ENCODE measurements around the gene CFAP46.

CFAP46 gene

GRCh38 chr10:132942101-132943057 is at the start of gene CFAP46:
CFAP46 (minus strand) TSS chr10:132942570; CDS start chr10:132942484, 86 bp downstream.
- peak; percentile 38 for DNase-seq

GRCh38 chr10:132991706-132992432 is 49.5 kb upstream of the CFAP46 start:
- no peak for DNase-seq

- no peak for DNase-seq
Observed at GRCh38 chr10:132990684-132991545, 48.5 kb upstream of the CFAP46 start.

- peak; percentile 7 for DNase-seq
Observed at GRCh38 chr10:132989476-132990415, 47.4 kb upstream of the CFAP46 start.

- peak; percentile 10 for DNase-seq
Observed at GRCh38 chr10:132988988-132989387, 46.6 kb upstream of the CFAP46 start.

- no peak for DNase-seq
Observed at GRCh38 chr10:132987671-132988571, 45.6 kb upstream of the CFAP46 start.

GRCh38 chr10:132986978-132987377 is 44.6 kb upstream of the CFAP46 start:
- DNase-seq = no peak

- peak; percentile 7 for DNase-seq
Observed at GRCh38 chr10:132986576-132986975, 44.2 kb upstream of the CFAP46 start.

GRCh38 chr10:132986076-132986475 is 43.7 kb upstream of the CFAP46 start:
- no peak for DNase-seq

GRCh38 chr10:132985546-132985900 is 43.2 kb upstream of the CFAP46 start:
- no peak for DNase-seq

- no peak for DNase-seq
Observed at GRCh38 chr10:132984801-132985545, 42.6 kb upstream of the CFAP46 start.

GRCh38 chr10:132984008-132984295 is 41.6 kb upstream of the CFAP46 start:
- no peak for DNase-seq

- DNase-seq = no peak
Observed at GRCh38 chr10:132983252-132984007, 41.1 kb upstream of the CFAP46 start.

GRCh38 chr10:132982301-132982989 is 40.1 kb upstream of the CFAP46 start:
- no peak for DNase-seq

GRCh38 chr10:132981746-132982145 is 39.4 kb upstream of the CFAP46 start:
- no peak for DNase-seq

GRCh38 chr10:132981173-132981555 is 38.8 kb upstream of the CFAP46 start:
- DNase-seq = no peak

GRCh38 chr10:132980426-132981172 is 38.2 kb upstream of the CFAP46 start:
- no peak for DNase-seq
